HK-2 (cell line): ENCODE data around the gene SLCO2B1.
A peak's percentile ranks its signal among the peaks of the same experiment; 100 is the strongest.

Source experiments
- DNase-seq: peaks from one replicate; pipeline ENCODE4 v3.0.0-alpha.2; 2018; ENCODE audit not compliant: unreplicated experiment

The SLCO2B1 gene

DNA sequence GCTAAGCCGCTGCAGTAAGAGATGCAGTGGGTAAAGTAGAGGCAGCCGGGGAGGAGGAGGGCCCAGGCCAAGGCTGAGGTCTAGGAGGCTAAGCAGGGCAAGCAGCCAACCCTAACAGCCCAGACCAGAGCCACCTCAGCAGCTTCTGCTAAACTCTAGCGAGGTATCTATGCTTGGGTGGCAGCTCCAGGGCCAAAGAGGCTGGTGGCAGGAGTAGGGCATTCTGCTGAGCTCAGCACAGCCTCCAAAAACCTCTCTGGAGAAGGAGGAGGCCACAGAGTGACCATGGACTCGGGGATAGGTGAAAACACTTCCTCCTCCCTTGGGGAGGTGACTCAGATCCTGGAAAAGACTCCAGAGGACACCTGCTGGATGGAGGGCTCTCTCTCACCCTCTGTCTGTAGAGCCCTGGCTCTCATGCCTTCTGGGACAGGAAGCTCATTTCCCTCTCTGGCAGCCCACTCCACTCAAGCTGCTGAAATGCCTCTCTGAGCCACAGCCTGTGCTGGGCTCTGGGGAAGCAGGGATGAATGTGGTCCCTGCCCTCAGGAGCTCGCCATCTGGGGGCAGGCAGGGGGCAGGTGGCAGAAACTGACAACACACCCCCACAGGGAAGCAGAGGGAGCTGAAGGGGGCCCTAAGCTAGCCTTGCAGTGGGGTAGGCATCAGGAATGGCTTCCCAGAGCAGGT, 73.2 kb downstream of the SLCO2B1 start:
- DNase-seq = no peak

DNA sequence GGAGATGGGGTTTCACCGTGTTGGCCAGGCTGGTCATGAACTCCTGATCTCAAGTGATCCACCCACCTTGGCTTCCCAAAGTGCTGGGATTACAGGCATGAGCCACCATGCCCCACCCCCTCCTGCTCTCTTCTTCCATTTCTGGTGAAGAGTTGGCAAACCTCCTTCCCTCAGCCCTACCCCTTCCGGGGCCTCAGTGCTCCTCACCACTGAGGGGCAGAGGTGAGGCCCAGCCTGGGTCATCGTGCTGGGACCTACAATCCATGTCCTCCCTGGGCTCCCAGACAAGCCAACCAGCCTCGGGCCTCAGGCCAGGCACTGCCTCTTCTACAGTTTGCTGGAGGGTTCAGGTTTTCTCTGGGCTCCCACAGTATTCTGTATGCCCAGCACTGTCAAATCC, 74.9 kb downstream of the SLCO2B1 start:
- DNase-seq = no peak

- DNase-seq = no peak
Observed at GRCh38 chr11:75229466-75229865, 78.6 kb downstream of the SLCO2B1 start.

DNA sequence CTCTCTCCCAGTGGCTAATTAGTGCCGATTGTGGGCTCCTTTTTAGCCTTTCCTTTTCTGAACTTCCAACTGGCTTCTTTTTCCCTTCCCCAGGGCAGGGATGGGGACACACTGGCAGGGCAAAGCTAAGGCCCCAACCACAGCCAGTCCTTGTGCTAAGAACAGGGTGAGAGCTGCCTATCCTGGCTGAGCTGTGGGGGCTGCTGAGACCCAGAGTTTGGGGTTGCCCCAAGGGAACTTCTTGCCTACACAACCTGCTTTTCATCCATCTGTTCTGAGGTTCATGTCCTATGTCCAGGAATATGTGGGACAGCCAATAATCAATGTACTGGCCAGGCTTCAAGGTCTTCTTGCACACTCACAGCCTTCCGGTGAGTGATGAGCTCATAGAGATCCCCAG, 79.7 kb downstream of the SLCO2B1 start:
- no peak for DNase-seq

DNA sequence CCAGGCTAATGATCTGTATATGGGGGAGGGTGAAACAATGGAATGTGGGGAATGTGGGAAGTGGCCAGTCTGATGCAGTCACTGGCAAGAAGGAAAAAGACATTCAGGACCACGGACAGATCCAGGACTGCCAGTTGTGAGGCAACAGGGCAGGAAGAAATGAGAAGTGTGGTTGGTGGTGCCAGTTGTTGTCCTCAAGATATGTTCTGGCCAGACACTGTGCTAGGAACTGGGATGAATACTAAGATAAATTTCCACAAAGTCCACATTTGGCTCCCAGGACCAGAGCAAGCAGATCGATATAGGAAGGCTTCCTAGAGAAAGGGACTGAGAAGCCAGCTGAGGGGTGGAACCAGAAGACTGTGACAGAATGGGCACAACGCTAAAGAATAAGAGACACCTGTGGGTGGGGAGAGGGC, 82.9 kb downstream of the SLCO2B1 start:
- peak; percentile 39 for DNase-seq

GRCh38 chr11:75236062-75236461, 85.2 kb downstream of the SLCO2B1 start:
- DNase-seq = no peak

DNA sequence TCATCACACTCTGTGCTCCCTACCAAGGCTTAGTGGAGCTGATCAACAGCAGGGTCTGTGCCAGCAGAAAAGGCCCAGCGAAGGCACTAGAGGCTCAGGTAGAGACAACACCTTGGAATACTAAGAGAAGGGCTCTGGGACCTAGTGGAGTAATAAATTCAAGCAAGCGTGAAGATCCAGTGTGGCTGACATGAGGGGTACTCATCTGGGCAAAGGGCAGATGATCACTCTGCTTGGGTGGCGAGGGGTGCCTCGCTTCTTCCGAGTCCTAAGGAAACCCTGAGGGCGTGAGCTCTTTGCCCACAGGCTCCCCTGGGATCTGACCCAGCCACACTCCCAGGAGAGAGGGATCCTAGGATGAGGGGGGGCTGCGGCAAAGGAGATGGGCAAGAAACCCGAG, 86.1 kb downstream of the SLCO2B1 start:
- no peak for DNase-seq

DNA sequence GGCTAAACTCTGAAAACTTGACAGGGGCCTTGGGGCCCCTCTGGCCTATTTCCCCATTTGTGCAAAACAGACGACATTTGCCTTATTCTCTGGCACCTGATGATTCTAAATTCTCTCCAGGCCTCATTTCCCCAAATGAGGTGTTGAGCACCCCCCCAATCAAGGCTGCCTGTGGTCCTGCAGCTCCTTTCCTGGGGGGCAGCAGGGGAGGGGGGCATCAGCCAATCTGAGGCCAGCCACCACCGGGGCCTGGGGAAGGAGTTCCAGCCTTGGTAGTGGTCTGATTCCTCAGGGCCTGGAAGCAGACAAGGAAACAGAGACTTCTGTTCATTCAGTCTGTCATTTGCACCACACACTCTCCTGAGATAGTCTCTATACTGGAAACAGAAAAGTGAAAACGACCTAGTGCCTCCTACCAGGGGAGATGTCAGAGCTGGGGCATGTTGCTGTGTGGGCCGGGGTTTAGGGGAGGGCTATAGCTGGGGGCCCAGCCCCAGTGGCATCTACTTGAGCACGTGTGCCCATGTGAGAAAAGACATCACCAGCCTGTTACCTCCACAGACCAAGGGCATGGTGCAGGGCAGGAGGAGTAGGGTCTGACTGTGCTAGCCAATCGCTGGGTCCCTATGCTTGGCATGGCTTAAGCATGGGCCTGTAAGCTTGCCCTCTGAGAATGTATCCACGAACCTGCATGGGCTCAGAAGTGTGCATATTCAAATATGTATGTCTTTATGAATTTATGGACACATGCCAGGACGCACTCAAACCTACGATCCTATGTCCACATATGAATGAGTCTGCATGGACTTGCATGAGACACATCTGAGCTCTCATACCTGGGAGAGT, 87.9 kb downstream of the SLCO2B1 start:
- DNase-seq = no peak

DNA sequence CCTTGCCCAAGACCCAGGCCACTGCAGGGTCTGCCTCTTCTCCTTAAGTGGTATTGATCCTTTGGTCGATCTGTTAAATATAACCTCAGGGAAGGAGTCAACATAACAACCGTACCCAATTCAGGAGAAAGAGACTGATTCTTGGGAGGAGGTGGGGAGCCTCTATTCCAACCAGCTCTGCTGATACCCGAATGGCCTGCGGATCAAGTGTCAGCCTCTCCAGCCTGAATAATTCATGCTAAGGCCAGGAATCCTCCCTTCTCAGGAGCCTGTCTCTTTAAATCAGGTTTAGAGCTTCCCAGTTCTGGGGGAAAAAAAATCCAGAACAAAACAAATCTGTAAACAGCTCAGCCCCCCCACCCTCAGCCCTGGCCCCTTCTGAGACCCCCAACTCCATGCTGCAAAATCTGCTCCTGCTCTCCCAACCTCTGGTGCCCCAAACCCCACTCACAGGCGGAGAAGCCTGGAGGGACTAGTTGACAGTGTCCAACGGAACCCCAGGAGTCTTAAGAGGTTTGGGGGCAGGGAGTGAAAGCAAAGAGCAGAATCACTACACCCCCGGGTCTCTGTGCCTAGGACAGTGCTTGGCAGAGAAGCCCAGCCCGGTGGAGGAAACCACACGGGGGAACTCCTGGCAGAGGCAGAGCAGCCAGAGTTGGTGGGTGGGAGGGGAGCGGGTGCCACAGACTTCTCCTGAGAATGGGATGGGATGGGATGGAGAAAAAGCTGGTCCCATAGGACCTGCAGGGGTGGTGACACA, 88.8 kb downstream of the SLCO2B1 start:
- no peak for DNase-seq

DNA sequence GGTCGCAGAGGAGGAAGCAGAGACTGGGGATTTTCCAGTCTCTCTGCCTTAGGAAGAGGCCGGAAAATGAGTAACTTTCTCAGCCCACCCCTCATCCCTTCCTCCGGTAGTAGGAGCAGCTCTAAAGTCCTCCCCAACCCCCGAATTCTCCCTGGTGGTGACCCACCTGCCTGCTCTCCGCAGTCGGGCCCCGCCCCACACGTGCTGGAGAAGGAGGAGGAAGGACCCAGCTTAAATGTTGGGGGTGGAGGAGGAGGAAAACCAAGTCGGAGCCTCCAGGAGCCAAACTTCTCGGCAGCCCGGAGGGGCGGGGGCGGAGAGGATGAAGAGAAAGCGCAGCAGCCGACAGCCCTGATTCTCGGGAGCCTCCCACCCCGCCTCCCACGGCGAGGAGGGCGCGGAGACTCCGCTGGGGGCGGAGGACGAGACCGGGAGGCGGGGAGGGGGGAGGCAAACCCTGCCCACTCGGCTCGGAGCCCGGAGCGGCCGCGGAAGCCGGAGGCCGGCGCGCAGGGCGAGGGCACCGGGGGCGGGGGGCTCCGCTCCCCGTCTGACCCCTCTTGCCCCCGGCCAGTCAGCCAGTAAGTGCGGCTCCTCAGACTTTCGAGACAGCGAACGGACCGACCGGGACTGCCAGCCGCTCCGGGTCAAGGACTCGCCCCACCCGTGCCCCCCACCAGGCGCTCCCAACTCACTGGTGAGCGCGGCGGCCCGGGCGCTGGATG, 89.6 kb downstream of the SLCO2B1 start, which contains the start of gene TPBGL:
TSS of gene TPBGL (plus strand) at position 464 of the 725 bp plus-strand sequence. CDS start 276 bp downstream, outside the sequence.
- no peak for DNase-seq

DNA sequence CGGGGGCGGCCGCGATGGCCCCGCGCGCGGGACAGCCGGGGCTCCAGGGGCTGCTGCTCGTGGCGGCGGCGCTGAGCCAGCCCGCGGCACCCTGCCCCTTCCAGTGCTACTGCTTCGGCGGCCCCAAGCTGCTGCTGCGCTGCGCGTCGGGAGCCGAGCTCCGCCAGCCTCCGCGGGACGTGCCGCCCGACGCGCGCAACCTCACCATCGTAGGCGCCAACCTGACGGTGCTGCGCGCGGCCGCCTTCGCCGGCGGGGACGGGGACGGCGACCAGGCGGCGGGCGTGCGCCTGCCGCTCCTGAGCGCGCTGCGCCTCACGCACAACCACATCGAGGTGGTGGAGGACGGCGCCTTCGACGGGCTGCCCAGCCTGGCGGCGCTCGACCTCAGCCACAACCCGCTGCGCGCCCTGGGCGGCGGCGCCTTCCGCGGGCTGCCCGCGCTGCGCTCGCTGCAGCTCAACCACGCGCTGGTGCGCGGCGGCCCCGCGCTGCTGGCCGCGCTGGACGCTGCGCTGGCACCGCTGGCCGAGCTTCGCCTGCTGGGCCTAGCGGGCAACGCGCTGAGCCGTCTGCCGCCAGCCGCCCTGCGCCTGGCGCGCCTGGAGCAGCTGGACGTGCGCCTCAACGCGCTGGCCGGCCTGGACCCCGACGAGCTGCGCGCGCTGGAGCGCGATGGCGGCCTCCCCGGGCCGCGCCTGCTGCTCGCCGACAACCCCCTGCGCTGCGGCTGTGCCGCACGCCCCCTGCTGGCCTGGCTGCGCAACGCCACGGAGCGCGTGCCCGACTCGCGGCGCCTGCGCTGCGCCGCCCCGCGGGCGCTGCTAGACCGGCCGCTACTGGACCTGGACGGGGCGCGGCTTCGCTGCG, 90.4 kb downstream of the SLCO2B1 start:
- peak; percentile 89 for DNase-seq

- no peak for DNase-seq
Observed at GRCh38 chr11:75241906-75242644, 91.2 kb downstream of the SLCO2B1 start.

GRCh38 chr11:75242722-75243600, 92.1 kb downstream of the SLCO2B1 start:
- no peak for DNase-seq

- DNase-seq = no peak
Observed at GRCh38 chr11:75244052-75244814, 93.3 kb downstream of the SLCO2B1 start.

- no peak for DNase-seq
Observed at GRCh38 chr11:75245356-75246005, 94.6 kb downstream of the SLCO2B1 start.

GRCh38 chr11:75246006-75246670, 95.2 kb downstream of the SLCO2B1 start:
- DNase-seq = no peak
